ENCODE results near the gene RAB3IL1.

The RAB3IL1 gene

DNA sequence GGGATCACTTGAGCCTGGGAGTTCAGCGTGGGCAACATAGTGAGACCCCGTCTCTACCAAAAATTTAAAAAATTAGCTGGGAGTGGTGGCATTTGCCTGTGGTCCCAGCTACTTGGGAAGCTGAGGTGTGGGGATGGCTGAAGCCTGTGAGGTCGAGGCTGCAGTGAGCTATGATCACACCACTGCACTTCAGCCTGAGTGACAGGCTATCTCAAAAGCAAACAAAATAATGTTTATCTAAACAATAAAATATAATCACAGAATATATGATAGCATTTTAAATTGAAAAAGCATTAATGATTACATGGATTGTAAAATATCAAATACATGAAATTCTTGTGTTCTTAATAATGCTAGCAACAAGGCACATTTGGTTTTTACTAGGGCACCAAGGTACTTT, 35.5 kb upstream of the RAB3IL1 start:
- no peak for DNase-seq

DNA sequence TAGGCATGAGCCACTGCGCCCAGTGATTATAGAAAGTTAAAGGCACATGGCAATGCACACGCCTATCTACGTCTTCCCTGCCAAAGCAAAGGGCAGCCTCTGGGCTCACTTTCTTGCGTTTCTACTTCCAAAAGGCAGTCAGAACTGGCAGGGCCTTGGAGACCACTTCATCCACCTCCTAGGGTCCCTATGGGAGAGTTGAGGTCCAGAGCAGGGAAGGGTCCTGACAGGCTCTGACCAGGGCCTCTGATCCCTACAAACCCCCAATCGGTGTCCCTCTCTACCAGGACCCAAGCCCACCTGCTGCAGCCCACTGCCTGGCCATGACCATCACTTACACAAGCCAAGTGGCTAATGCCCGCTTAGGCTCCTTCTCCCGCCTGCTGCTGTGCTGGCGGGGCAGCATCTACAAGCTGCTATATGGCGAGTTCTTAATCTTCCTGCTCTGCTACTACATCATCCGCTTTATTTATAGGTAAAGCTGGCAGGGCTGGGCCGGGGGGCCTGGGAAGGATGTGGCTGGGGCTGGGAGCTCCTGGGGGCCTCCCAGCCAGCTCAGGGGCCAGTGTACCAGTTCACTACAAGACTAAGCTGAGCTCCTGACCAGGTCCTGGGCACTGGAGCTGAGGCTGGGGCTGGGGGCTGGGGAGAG, 34.2 kb upstream of the RAB3IL1 start:
- no peak for DNase-seq

GRCh38 chr11:61950035-61950547, 32.7 kb upstream of the RAB3IL1 start, which contains the start of gene BEST1:
Gene BEST1 (plus strand): TSS chr11:61950351. CDS start chr11:61951807, 1,456 bp downstream.
- DNase-seq: no peak

DNA sequence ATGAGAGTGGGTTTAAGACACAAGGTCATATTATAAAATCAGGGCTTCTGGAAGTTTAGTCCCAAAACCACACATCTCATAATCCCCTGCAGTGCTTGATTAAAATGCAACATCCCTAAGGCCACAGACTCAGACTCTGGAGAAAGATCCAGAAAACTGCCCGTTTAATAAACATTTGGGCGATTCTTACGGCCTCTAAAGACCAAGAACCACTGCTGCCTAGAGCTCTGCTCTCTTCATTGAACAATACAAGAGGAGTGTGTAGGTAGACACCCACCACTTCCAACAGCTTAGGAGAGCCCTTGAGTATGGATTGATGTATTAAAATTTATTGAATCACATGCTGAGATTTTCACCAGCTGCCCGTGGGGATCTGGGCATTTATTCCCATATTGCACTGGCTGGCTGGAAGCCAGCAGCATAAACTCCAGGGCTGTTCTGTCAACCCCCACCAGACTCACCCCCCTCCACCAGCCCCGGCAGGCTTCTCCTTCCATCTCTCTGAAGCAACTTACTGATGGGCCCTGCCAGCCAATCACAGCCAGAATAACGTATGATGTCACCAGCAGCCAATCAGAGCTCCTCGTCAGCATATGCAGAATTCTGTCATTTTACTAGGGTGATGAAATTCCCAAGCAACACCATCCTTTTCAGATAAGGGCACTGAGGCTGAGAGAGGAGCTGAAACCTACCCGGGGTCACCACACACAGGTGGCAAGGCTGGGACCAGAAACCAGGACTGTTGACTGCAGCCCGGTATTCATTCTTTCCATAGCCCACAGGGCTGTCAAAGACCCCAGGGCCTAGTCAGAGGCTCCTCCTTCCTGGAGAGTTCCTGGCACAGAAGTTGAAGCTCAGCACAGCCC, 32.0 kb upstream of the RAB3IL1 start:
- no peak for DNase-seq

GRCh38 chr11:61948505-61948904, 31.1 kb upstream of the RAB3IL1 start:
- no peak for DNase-seq

- peak; percentile 12 to 53 (median 40) for DNase-seq
Observed at GRCh38 chr11:61947486-61948210, 30.3 kb upstream of the RAB3IL1 start.

- DNase-seq: no peak
Observed at GRCh38 chr11:61946894-61947293, 29.5 kb upstream of the RAB3IL1 start.

- DNase-seq: no peak
Observed at GRCh38 chr11:61945191-61945590, 27.8 kb upstream of the RAB3IL1 start.

GRCh38 chr11:61940466-61940865, 23.1 kb upstream of the RAB3IL1 start:
- DNase-seq: no peak

DNA sequence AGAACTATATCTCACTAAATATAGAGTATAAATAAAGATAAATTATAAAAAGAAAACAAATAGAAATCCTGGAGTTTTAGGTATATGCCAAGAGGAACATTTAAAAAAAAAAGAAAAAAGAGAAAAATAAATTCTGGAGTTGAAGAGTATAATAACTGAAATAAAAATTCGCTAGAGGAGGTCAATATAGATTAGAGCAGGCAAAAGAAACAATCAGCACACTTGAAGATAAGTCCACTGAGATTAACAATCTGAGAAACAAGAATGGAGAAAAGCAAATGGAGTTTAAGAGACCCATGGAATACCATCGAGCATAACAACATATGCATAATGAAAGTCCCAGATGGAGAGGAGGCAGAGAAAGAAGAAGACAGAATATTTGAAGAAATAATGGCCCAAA, 18.5 kb upstream of the RAB3IL1 start:
- no peak for DNase-seq

GRCh38 chr11:61930933-61931332, 13.6 kb upstream of the RAB3IL1 start:
- DNase-seq: no peak

DNA sequence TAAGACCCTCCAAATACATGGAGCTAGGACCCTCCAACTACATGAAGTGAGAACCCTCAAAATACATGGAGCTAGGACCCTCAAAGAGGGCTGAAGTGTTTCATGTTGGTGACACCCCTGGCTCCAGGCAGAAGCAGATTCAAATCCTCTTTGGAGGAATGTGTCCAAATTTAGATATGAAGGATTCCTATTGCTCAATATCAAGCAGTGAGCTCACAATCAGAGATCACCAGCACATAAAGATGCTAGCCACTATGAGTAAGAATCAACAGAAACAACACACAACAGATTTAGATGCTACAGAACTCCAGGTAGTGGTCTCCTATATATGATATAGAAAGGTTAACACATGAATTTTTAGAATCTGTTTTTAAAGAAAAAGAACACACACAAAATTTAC, 11.2 kb upstream of the RAB3IL1 start:
- no peak for DNase-seq

GRCh38 chr11:61927501-61927900, 10.1 kb upstream of the RAB3IL1 start:
- DNase-seq: no peak

DNA sequence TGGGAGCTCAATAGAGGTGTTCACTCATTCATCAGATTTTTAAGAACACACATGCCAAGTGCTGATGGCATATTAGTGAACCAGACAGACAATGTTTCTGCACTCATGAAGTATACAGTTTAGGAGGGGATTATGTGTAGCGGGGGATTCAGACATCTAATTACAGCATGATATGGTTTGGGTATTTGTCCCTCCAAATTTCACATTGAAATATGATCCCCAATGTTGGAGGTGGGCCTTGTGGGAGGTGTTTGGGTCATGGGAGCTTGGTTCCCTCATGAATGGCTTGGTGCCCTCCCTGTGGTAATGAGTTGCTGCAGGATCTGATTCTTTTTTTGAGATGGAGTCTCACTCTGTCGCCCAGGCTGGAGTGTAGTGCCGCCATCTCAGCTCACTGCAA, 8.9 kb upstream of the RAB3IL1 start:
- no peak for DNase-seq

DNA sequence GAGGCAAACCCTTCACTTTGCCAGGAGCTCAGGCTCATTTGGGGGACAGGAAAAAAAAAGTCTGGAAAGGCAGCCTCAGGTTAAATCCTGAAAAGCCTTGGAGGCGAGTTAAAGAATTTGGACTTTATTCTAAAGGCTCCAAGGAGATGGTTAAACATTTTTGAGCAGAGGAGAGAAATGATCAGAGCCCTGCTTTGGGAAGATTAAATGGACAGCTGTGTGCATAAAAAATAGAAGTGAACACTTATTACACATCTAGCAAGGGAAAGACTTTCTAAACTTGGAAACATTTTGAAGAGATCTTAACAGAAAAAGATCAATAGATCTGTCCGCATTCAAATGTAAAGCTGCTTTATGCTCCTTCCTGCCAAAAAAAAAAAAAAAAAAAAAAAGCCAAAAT, 8.4 kb upstream of the RAB3IL1 start:
- DNase-seq: no peak

DNA sequence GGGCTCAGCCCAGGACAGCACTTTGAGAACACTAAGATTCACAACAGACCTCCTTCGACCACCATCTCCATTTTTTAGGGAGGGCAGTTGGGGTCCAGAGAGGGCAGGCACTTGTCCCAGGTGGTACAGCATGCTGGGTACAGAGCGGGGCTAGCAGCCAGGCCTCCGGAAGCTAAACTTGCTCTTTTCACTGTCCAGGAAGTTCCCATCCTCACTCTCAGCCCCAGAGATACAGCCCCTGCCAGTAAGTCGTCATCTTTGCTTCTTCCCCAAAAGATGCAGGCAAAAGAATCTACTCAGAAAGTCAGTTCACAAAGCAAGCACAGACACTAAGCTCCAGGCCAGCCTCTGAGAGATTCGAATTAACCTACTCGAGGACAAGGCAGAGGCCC, 6.7 kb upstream of the RAB3IL1 start:
- DNase-seq: no peak

DNA sequence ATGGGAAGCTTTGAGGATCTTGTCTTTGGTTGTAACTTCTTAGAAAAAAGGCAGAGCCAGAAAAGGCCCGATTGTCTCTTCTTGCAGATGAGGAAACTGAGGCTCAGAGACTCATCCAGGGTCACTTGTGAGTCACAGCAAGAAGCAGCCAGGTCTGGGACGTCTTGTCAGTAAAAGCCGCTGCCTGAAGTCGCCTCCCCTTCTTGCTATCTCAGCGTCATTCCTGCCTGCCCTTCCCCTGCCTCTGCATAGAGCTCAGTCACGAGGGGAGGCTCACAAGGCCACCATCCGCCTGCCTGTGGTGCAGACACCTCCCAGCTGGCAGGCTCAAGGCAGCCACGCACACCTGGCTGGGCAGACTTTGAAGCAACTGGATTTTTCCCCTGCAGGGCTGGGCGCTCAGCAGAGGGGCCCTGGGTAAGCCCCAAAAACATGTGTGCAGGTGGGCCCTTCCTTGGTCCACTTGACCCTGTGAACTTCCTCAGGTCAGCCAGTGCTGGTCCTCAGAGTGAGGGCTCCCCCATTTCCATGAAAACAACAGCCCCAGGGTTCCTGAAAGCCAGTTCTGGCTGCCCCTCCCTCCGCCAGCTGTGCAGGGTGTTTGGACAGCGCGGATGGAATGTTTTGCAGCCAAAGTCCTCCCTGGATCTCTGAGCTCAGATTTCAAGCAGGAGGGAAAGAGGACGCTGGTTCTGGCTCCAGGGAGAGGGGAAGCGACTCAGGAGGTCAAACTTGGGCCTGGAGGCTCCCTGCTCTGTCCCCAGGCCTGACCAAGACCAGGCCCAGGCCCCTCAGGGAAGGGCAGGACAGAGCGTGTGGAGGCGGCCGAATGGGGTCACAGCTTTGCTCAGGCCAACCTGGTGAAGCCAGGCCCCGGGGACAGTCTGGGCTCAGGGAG, 6.0 kb upstream of the RAB3IL1 start:
- no peak for DNase-seq

DNA sequence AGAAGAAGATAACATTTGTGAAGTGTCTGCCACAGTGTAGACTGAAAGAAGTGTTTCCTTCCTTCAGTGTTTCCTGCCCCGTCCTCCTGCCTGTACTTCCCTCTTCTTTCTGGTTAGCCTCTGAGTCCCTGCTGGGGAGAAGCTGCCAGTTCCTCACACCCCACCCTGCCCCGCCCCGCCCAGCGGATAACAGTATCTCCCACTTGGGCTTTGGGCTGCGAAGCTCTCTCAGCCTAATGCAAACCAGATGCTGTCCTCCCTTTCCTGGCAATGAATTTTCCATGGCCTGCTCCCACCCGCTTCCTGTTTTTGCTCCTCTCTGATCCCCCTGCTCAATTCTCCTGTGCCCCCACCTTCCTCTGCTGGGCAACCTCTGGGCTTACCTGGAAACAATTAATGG, 5.2 kb upstream of the RAB3IL1 start:
- DNase-seq: no peak

- no peak for DNase-seq
Observed at GRCh38 chr11:61921446-61921845, 4.1 kb upstream of the RAB3IL1 start.

DNA sequence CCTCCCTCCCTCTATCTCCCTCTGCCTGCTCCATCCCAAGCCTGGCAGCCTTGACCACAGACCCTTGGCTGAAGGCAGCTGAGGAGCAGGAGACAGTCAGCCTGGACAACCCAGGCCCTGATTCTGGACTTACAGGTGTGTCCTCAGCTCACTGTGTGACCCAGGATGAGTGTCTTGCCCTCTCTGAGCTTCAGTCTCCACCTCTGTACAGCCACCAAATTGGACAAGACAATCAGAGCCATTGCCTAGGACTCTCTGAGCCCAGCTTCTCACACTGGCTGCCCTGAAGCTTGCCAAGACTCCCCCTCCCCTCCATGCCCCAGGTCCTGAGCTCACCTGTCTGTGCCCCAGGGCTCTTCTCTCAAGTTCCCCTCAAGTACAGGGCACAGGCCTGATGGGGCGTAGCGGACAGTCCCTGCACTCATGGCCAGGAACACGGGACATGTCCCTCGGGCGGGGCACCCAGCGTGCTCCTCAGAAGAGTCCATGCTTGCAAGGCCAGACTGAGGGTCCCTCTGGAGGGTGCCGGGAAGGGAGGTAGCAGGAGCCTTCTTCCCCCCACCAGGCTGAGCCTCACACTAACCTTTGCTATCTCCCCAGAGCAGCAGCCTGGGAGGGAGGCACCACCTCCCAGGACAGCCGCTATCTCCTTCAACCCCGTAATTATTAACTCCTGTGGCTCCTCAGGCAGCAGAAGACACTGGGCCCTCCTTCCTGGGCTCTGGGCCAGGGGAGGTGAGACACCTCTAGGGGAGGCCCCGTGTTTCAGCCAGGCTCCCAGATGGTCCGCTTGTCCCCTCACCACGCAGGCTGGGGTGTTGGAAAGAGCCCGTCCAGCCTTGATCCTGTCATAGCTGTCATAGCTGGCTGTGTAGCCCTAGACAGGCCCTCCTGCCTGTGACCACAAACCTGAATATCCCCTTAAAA, 2.6 kb upstream of the RAB3IL1 start:
- no peak for DNase-seq

All from stimulated activated naive CD4-positive, alpha-beta T cell (primary cell).